GM23338 (cell line): Measurements from ENCODE around the gene AGFG2.

Source experiments
- CTCF ChIP-seq, 2 experiments: fragments of 200-600 bp in 1 of 2; sonication (generic) in 1 of 2; conservative IDR thresholded peaks; 2 replicates each; pipeline versions ENCODE4 v1.5.1 to v1.6.1; 2016 to 2017; ENCODE audit warnings: antibody characterized with exemption in 2 of 2, low read depth in 2 of 2, mild to moderate bottlenecking in 2 of 2, moderate library complexity in 1 of 2
- POLR2AphosphoS5 ChIP-seq: IDR thresholded peaks from 2 replicates; pipeline ENCODE4 v1.6.1; 2016; ENCODE audit warnings: antibody characterized with exemption, low read depth

GRCh38 chr7:100584683-100585510 lies 45.9 kb downstream of the AGFG2 start:
- TF ChIP-seq CTCF (conservative IDR thresholded peaks at IDR 0.05; ENCODE audit: low read depth in 2 of 2) (no peak), POLR2AphosphoS5 (no peak)
